Measurements from ENCODE around the gene CLCA1.

The CLCA1 gene

GRCh38 chr1:86502721-86503405, 34.1 kb downstream of the CLCA1 start:
- DNase-seq (ENCODE audit: low read depth in 2 of 2) = no peak

DNA sequence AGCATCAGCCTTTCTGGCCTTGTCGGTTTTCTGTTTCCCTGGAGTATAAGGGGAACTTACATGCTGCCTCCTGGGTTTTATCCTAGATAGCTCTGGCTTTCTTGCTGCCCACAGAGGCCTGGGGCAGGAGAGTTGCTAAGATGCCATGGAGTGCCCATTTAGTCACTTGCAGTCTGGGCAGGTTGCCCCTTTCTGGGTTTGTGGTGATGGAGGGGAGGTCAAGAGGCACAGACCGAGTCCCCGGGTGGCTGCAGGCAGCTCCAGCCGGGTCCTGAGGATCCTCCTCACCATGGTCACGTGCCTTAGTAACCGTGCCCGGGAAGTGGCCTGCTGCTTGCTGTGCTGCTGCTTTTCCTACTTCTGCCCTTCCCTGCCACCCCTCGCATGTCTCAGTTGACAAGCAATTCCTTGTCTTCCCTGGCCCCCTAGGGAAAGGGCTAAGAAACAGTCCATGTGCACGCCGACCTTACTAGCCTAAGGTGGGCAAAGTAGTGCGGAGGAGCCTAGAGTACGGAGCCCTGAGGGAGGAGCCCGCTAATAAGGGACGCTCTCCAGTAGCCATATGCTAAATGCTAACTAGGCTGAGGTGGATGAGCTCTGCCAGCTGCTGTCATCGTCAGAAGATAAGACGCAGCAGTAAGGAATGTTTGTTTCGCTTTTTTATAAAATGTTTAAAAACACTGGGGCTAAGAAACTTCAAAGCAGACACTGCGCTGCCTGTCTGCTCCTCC, 34.8 kb downstream of the CLCA1 start:
- DNase-seq (ENCODE audit: low read depth in 2 of 2) = no peak

GRCh38 chr1:86504137-86504479, 35.4 kb downstream of the CLCA1 start:
- DNase-seq (ENCODE audit: low read depth in 2 of 2) = no peak

GRCh38 chr1:86504895-86505563, 36.3 kb downstream of the CLCA1 start:
- no peak for DNase-seq (ENCODE audit: low read depth in 2 of 2)

- no peak for DNase-seq (ENCODE audit: low read depth in 2 of 2)
These were observed 36.8 kb downstream of the CLCA1 start for GRCh38 chr1:86505564-86505902.

DNA sequence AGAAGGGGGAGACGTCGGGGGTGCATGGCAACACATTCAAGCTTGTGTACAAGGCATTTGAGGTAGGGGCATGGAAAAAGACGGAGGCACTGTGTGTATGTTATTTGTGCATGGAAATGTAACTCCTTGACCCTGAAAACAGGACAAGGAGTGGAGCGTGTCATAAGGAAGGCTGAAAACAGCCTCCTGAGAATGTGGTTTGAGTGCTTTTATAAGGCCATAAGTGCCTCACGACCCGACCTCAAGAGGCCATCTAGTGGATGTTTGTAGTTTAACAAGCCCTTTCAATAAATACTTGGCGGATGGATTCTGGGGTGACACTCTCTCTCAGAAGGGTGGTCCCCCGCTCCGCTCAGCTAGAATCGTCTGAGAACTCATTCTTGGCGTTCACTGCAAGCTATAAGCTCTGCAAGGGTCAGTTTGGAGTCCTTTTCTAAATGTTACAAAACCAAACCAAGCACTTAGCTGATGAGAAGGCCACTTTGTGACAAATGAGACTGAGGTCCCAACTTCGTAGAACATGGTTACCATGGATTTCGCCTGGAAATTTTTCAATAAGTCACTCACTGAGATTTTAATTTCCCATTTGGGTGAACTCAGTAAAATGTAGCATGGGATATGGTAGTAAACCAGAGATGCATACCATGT, 39.3 kb downstream of the CLCA1 start:
- no peak for DNase-seq (ENCODE audit: low read depth in 2 of 2)

GRCh38 chr1:86508583-86508969, 39.8 kb downstream of the CLCA1 start:
- no peak for DNase-seq (ENCODE audit: low read depth in 2 of 2)

- DNase-seq (ENCODE audit: low read depth in 2 of 2) = no peak
These were observed 46.9 kb downstream of the CLCA1 start for GRCh38 chr1:86515597-86515996.

DNA sequence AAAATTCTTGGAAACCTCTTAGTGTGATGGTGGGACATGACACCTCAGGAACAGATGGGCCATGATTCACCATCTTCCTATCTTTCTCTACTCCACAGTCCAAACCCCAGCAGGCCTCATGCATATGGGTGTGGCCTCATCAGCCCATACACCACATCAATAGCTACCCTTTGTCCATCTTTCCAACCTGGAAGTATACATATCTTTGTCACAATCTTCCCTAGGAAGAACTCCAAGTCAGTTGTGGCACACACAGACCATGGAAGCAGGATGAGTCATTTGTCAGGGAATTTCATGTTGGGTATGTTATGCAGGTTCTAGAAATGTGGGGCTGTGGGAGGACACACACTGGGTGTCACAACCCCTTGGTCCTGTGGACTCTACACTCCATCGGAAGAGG, 47.6 kb downstream of the CLCA1 start:
- no peak for DNase-seq (ENCODE audit: low read depth in 2 of 2)

DNA sequence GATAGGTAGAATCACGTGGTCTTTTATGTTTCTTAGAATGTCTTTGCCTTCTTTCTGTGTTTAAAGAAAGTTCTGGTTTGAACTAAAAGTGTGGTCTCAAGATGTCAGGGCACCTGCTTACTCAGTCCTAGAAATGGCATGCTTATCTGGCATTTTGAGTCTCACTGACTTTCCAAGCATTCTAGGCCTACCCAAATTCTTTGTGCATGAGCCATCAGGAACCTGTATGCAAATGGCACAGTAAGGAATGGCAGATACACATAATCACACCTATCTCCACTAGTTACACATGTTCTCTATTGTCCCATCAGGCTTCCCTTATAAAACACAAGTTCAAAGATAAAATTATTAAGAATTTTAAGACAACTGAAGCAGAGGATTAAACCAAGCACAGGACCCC, 48.6 kb downstream of the CLCA1 start:
- no peak for DNase-seq (ENCODE audit: low read depth in 2 of 2)

DNA sequence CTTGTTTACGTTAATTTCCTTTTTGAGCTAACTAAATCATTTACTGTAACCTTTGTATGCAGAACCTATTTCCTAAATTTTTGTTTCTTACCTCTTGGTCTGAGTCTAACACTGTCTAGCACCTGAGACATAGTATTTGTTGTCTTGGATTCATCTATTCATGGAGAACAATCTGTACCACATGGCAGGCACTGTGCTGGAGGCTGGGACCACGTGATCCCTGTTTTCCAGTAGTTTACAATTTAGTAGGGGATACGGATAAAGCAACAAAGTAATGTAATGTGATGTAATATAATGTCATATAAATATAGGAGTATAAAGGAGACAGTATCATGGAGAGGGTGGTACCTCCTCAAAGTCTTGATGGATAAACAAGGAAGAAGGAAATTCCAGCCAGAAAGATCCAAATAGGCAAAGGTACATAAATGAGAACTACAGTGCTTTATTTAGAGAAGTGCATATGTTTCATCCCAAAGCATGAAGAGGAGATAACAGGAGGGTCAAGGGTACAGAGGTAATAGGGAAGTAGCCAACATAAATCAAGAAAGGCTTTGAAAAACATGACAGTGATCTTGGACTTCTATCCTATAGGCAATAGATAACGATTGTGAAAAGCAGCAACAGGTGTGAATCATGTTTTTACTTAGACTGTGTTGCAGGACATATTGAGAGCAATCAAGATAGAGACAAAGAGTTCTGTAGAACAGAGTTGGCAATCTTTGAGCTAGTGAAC, 52.2 kb downstream of the CLCA1 start:
- no peak for DNase-seq (ENCODE audit: low read depth in 2 of 2)

DNA sequence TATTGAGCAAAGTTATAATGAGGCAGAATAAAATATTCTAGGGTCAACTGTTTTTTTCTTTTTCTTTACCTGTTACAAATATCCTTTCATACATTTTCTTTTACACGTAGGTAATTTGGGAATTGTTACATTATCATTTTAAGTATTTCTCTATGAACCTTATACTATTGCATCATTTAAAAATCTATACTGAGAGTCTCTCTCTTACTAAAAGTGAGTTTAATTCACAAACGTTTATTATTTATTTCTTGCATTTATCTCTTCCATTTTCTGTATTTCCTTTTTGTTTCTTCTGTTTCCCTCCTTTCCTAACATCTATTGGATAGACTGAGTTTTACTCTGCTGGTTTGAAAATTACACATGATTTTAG, 52.8 kb downstream of the CLCA1 start:
- no peak for DNase-seq (ENCODE audit: low read depth in 2 of 2)

GRCh38 chr1:86522240-86522639, 53.5 kb downstream of the CLCA1 start:
- no peak for DNase-seq (ENCODE audit: low read depth in 2 of 2)

DNA sequence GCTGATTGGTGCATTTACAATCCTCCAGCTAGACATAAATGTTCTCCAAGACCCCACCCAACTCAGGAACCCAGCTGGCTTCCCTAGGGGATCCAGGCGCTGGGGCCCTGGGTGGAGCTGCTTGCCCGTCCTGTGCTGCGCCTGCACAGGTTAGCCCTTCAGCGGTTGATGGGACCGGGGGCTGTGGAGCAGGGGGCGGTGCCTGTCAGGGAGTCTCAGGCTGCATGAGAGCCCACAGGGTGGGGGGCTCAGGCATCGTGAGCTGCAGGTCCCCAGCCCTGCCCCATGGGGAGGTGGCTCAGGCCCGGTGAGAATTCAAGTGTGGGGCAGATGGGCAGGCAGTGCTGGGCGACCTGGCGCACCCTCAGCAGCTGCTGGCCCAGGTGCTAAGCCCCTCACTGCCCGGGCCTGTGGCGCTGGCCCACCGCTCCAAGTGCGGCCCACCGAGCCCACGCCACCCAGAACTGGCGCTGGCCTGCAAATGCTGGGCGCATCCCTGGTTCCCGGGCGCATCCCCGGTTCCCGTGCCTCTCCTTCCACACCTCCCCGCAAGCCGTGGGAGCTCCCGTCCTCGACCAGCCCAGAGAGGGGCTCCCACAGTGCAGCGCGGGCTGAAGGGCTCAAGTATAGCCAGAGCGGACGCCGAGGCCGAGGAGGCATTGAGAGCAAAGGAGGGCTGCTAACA, 55.1 kb downstream of the CLCA1 start:
- DNase-seq (ENCODE audit: low read depth in 2 of 2) = no peak

DNA sequence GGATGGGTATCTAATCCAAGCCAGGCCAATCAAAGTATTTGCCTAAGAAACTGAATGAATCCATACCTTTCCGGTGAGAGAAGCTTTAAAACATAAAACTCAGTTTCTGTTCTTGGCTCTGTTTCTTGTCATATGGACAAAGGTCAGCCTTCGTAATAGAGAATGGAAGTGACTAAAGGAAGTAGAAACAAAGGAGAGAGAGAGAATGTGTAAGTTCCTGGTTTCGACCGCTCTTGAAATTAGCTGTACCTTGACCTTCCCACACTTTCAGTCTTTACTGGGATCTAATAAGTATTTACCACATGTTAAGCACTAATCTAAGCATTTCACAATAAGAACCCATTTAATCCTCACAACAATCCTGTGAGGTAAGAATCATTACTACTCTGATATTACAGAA, 58.6 kb downstream of the CLCA1 start:
- no peak for DNase-seq (ENCODE audit: low read depth in 2 of 2)

DNA sequence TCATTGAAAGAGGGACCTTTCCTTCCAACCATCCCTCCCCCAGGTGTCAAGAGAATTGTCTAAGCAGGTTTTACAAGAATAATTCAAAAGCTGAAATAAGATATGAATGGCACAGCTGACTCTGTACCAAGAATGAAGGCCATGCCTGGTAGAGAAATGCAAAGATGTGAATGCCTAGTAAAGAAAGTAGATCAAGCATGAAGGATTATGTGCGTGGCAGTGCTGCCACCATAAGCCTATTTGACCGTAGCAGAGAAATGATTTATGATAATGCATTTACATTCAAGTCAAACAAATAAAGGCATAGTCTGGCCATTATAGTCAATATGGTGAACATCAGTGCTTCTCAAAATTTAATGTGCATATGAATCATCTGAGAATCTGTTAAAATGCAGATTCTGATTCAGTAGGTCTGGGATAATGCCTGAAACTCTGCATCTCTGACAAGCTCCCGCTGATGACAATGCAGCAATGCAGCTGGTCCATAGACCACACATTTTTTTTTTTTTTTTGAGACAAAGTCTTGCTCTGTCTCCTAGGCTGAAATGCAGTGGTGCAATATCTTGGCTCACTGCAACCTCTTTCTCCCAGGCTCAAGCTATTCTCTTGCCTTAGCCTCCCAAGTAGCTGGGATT, 61.6 kb downstream of the CLCA1 start:
- no peak for DNase-seq (ENCODE audit: low read depth in 2 of 2)

- DNase-seq (ENCODE audit: low read depth in 2 of 2) = no peak
These were observed 69.4 kb downstream of the CLCA1 start for GRCh38 chr1:86537928-86538695.

DNA sequence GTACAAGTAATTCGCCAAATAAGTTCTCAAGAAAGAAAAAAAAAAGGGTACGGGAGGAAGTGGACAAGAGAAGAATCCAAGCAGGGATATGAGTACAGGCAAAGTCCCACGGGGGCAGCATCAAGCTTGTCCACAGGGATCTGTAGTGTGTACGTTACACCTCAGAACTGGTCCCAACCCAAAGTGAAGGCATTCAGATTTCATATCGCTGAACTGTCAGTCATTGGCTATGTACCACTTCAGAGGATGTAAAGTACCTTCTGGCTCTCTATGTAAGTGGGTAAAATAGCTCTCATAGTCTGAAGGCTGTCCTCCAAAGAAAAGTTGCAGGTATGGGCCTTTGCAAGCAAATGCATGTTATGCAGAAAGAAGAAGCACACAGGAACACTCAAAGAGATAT, 70.0 kb downstream of the CLCA1 start:
- DNase-seq (ENCODE audit: low read depth in 2 of 2) = no peak

- no peak for DNase-seq (ENCODE audit: low read depth in 2 of 2)
These were observed 73.1 kb downstream of the CLCA1 start for GRCh38 chr1:86541859-86542258.

- no peak for DNase-seq (ENCODE audit: low read depth in 2 of 2)
These were observed 73.9 kb downstream of the CLCA1 start for GRCh38 chr1:86542631-86543030.

Measured in stimulated activated CD8-positive, alpha-beta memory T cell treated with anti-CD3 and anti-CD28 coated beads, Interleukin-15, amount 100 ng/mL, for 4 hours (primary cell).